ENCODE measurements around the gene PIGH.

The PIGH gene

GRCh38 chr14:67562025-67562775 is 37.9 kb downstream of the PIGH start:
- TF ChIP-seq CTCF (IDR thresholded peaks at IDR 0.05; ENCODE audit: insufficient read depth, low read length, poor library complexity, severe bottlenecking), result no peak
- no peak for DNase-seq (ENCODE audit: extremely low read depth, insufficient read length)
- Histone ChIP-seq H3K4me3 (replicated peaks; ENCODE audit: low read depth, low read length) (no peak overlapping the region), H3K27me3 (replicated peaks; ENCODE audit: control insufficient read depth, insufficient read depth, low read length) (no peaks in the 10 kb centered on the region; the same call in none of the 2 replicates), H3K36me3 (ENCODE audit: control insufficient read depth, insufficient read depth, low read length) (no peaks in the 10 kb centered on the region)

DNA sequence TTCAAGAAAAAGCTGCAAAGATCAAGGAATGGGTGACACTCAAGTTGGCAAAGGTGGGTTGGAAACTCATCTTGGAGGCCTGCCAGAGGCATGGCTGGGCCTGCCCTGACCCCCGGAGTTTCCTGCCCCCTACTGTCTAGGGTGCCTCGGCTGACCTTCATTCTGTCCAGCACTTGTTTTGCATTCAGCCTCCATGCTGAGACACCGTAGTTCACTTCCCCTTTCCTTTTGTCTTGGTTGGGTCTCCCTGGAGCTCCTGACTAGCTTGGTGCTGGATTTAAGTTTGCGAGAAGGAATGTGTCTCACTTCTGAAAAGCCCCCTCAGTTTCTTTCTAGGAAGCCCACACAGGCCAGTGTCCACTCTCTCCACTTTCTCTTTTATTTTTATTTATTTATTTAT is 40.4 kb downstream of the PIGH start:
- no peak for TF ChIP-seq CTCF (IDR thresholded peaks at IDR 0.05; ENCODE audit: insufficient read depth, low read length, poor library complexity, severe bottlenecking)
- Histone ChIP-seq H3K36me3 (ENCODE audit: control insufficient read depth, insufficient read depth, low read length) (no peaks in the 10 kb centered on the region), H3K4me3 (replicated peaks; ENCODE audit: low read depth, low read length) (no peak overlapping the region), H3K27me3 (replicated peaks; ENCODE audit: control insufficient read depth, insufficient read depth, low read length) (no peaks in the 10 kb centered on the region; the same call in none of the 2 replicates)
- no peak for DNase-seq (ENCODE audit: extremely low read depth, insufficient read length)

GRCh38 chr14:67557656-67558055 is 42.4 kb downstream of the PIGH start:
- H3K36me3 ChIP-seq (ENCODE audit: control insufficient read depth, insufficient read depth, low read length), result no peaks in the 10 kb centered on the region
- no peak for TF ChIP-seq CTCF (IDR thresholded peaks at IDR 0.05; ENCODE audit: insufficient read depth, low read length, poor library complexity, severe bottlenecking)
- no peaks in the 10 kb centered on the region; the same call in none of the 2 replicates for H3K27me3 ChIP-seq (replicated peaks; ENCODE audit: control insufficient read depth, insufficient read depth, low read length)
- H3K4me3 ChIP-seq (replicated peaks; ENCODE audit: low read depth, low read length), result no peak overlapping the region
- no peak for DNase-seq (ENCODE audit: extremely low read depth, insufficient read length)

DNA sequence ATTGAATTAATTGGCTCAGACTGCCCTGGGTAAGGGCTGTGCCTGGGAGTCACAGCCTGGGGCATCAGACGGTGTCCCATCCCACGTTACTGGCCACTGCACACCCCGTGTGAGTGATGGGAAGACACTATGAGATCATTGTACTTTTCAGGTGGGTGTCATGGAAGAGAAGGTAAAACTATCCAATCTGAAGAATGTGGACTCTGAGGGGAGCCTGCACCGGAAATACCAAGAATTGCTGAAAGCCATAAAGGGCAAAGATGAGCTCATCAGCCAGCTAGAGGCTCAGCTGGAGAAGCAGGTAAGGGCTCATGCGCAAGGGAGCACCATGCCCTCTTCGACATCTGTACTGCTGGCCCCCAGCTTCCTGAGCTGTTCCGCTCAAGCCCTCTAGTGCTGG is 43.0 kb downstream of the PIGH start:
- no peaks in the 10 kb centered on the region; the same call in none of the 2 replicates for H3K27me3 ChIP-seq (replicated peaks; ENCODE audit: control insufficient read depth, insufficient read depth, low read length)
- no peak overlapping the region for H3K4me3 ChIP-seq (replicated peaks; ENCODE audit: low read depth, low read length)
- no peak for TF ChIP-seq CTCF (IDR thresholded peaks at IDR 0.05; ENCODE audit: insufficient read depth, low read length, poor library complexity, severe bottlenecking)
- no peaks in the 10 kb centered on the region for H3K36me3 ChIP-seq (ENCODE audit: control insufficient read depth, insufficient read depth, low read length)
- no peak for DNase-seq (ENCODE audit: extremely low read depth, insufficient read length)

- no peaks in the 10 kb centered on the region for H3K36me3 ChIP-seq (ENCODE audit: control insufficient read depth, insufficient read depth, low read length)
- H3K27me3 ChIP-seq (replicated peaks; ENCODE audit: control insufficient read depth, insufficient read depth, low read length), result no peaks in the 10 kb centered on the region; the same call in none of the 2 replicates
- DNase-seq (ENCODE audit: extremely low read depth, insufficient read length), result no peak
- no peak overlapping the region for H3K4me3 ChIP-seq (replicated peaks; ENCODE audit: low read depth, low read length)
- no peak for TF ChIP-seq CTCF (IDR thresholded peaks at IDR 0.05; ENCODE audit: insufficient read depth, low read length, poor library complexity, severe bottlenecking)
Measured at GRCh38 chr14:67556671-67557070, 43.4 kb downstream of the PIGH start.
